Measurements from ENCODE around the gene CDC42EP1.
"Not testable (repeated sequence)": the region's sequence is repeated elsewhere in the genome, so short reads cannot be mapped to it uniquely, and the experiment has no call there.

CDC42EP1 gene

GRCh38 chr22:37588546-37589215 lies 28.4 kb downstream of the CDC42EP1 start:
- DNase-seq = peak; percentile 46

- DNase-seq = no peak
Measured at GRCh38 chr22:37589636-37590035, 29.4 kb downstream of the CDC42EP1 start.

GRCh38 chr22:37591081-37591480 lies 30.8 kb downstream of the CDC42EP1 start:
- not testable (repeated sequence) for DNase-seq

GRCh38 chr22:37591823-37592404 lies 31.6 kb downstream of the CDC42EP1 start:
- no peak for DNase-seq

DNA sequence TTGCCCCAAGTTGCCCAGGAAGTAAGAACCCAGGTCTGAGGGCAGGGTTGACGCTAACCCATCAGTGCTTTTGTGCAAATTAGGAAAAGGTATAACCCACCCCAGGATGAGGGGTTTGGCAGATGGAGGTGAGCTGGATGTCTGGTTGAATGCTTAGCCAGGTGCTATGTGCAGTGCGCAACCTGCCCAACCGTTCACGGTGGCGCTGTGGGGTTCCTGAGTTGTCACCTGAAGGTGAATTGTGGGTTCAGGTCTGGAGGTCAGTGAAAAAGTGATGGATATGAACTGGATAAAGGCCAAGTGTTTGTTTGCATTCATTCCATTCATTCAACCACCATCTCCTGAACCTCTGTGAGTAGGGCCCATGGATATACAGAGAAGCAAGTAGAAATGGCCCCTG lies 34.0 kb downstream of the CDC42EP1 start:
- no peak for DNase-seq

DNA sequence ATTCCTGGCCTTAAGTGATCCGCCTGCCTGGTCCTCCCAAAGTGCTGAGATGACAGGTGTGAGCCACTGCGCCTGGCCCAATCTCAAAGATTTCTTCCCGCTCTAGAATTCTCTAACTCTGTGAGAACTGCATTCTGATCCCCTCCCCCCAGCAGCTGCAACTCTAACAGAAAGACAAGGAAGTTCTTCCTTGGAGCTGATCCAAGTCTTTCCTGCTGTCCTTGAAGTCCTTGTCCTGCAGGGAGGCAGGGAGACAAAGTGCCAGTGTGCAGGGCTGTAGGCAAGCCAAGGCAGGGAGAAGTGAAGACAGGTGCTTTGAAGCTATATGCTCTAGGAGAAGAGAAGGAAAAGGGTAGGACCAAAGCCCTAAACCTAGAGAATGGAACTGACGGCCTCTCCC lies 38.9 kb downstream of the CDC42EP1 start:
- peak; percentile 60 for DNase-seq

GRCh38 chr22:37601203-37601539 lies 40.9 kb downstream of the CDC42EP1 start:
- DNase-seq = no peak

GRCh38 chr22:37601540-37602442 lies 41.5 kb downstream of the CDC42EP1 start:
- DNase-seq = peak; percentile 80

- DNase-seq = peak; percentile 54
Measured at GRCh38 chr22:37602546-37603277, 42.4 kb downstream of the CDC42EP1 start.

GRCh38 chr22:37604074-37604473 lies 43.8 kb downstream of the CDC42EP1 start:
- no peak for DNase-seq

DNA sequence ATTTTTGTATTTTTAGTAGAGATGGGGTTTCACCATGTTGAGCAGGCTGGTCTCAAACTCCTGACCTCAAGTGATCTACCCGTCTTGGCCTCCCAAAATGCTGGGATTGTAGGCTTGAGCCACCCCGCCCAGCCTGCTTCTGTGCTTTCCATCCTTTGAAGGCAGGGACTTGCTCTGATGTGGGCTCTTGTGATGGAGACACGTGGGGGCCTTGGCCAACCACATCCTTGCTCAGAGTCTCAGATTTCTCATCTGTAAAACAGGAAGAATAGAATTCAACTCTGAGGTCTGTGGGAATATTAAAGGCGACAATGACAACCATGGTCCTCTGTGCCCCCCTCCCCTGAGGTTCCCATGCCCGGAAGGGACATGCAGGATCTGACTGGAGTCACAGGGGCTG lies 44.6 kb downstream of the CDC42EP1 start:
- no peak for DNase-seq

GRCh38 chr22:37607010-37607934 lies 47.0 kb downstream of the CDC42EP1 start:
- DNase-seq = peak; percentile 95

DNA sequence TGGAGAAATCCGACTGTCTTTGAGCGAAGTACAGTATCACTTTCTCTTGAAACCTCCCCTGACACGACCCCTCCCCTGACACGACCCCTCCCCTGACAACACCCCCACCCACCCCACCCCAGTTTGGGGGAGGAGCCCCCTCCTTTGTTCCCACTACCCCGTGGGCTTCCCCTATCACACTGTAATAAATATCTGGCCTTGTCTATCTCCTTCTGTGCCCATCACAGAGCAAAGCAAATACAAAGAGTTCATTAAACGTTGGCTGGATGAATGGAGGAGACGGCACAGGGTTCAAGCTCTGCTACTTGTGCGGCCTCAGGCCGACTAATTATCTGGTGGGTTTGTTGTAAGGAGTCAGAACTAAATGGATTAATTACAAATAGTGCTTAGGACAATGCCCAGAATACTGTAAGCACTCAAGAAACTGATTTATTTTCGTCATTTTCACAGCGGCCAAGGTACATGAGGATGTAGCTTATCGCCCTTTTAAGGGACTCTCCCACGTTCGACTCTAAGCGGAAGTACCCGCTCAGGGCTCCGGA lies 47.7 kb downstream of the CDC42EP1 start:
- peak; percentile 76 for DNase-seq

- peak; percentile 99 for DNase-seq
Measured at GRCh38 chr22:37608477-37609239, 48.4 kb downstream of the CDC42EP1 start, which contains the start of gene GGA1. Gene GGA1, plus strand, starts transcription at chr22:37608834. Its CDS starts 27 bp downstream, at chr22:37608861.

- DNase-seq = no peak
Measured at GRCh38 chr22:37609240-37610152, 49.2 kb downstream of the CDC42EP1 start.

DNA sequence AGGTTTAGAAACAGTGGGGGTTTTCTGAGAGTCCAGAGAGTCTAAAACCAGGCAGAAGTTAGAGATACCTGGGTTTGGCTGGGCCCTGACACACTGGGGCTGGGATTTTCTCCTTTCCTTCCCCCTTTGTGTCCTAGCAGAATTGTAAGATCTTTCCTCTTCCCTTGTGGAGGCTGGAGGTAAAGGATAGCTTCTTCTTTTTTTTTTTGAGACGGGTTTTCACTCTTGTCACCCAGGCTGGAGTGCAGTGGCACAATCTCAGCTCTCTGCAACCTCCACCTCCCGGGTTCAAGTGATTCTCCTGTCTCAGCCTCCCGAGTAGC lies 49.8 kb downstream of the CDC42EP1 start:
- not testable (repeated sequence) for DNase-seq

DNA sequence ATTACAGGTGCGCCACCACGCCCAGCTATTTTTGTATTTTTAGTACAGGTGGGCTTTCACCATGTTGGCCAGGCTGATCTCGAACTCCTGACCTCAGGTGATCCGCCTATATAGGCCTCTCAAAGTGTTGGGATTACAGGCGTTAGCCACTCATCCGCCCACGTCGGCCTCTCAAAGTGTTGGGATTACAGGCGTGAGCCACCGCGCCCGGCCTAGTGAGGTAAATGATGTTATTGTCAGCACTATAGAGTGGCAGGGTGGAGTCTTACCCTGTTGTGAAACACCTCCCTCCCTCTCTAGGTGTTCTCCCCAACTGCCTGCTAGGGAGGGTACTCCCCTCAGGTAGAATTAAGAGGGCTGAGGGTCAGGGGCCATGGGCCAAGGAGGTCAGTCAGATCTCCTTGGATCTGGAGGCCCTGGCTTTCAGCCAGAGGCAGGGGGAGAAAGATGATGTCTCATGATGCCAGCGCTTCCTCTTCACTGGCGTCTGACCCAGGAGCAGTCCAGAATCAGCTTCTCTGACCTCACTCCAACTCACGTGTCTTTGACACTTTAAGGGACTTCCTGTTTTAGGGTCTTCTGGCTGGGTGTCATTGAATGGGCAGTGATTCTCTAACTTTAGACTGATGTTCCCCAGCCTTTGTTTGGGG lies 50.3 kb downstream of the CDC42EP1 start:
- DNase-seq = no peak

DNA sequence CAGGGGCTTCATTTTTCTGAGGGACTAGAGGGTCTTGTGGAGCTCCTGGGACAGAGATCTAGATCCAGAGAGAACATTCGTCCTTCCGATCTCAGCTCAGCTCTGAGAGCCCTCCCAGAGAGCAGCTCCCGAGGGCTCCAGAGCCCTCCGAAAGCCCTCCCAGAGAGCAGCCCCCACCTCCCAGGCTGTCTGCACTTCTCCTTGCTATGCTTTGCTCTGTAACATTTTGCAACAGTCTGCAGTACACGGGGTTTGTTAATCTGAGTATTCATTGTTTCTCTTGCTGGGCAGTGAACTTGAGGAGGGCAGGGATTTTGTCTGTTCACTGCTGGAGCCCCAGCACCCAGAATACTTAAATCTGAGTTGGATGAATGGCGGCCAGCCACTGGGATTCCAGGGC lies 50.9 kb downstream of the CDC42EP1 start:
- DNase-seq = no peak
